ENCODE measurements around the gene NDUFA3.

NDUFA3 gene

DNA sequence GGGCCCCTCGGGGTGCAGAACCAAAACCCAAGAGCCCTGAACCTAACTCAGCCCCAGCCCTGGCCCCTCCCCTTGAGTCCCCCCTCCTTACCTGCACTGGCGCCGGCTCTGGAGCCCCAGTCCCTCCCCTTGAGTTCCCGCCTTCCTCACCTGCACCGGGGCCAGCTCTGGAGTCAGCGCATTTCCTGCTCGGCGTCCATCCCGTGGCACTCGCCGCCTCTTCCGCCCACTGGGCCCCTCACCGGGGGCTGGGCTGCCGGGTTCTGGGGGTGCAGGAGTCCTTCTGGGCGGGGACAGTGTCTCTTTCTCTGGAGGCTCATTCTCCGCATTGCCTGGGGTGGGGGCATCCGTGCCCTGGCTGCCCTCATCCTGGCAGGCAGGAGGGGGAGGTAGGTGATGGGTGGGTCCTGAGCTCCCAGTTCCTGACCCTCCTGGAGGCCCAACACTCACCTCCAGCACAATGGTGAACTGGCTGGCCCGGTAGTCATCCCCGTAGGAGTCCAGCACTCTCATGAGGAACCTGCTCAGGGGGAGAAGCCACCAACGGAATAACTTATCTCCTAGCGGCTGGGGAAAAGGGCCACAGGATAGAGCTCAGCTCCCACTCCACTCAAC, 5.3 kb downstream of the NDUFA3 start:
- no peak for DNase-seq (ENCODE audit: low spot score)

DNA sequence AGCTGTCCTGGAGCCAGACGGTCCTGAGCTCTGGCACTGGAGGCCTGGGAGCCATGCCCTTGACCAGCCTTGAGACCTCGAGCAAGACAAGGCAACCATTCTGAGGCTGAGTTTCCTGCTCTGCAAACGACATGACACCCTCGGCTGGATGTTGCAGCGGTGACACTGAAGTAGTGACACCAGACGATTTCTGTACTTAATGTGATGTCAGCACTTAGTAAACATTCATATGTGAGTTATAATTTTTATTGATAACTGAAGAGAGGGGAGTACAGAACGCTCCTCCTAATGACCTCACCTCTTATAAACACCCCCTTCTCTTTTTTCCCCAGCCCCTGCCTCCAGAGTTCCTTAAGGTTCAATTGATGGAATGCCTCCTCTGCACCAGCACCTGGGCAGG, 5.8 kb downstream of the NDUFA3 start:
- DNase-seq (ENCODE audit: low spot score): no peak

DNA sequence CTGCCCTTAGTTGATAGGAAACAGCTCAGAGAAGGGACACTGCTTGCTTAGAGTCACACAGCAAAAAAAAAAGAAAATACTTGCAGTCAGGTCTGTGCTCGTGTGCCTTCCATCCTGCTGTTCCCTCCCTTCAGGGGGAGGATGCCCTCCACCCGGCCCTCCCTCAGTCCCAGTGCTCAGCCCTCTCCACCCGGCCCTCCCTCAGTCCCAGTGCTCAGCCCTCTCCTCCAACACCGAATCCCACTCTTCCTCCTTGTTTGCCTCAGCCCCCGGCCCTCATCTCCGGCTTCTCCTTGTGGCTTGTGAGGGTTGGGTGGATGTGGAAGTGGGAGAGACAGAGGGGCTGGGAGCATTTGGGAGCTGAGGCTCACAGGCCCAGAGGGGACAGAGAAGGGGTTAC, 7.0 kb downstream of the NDUFA3 start:
- DNase-seq (ENCODE audit: low spot score): no peak

DNA sequence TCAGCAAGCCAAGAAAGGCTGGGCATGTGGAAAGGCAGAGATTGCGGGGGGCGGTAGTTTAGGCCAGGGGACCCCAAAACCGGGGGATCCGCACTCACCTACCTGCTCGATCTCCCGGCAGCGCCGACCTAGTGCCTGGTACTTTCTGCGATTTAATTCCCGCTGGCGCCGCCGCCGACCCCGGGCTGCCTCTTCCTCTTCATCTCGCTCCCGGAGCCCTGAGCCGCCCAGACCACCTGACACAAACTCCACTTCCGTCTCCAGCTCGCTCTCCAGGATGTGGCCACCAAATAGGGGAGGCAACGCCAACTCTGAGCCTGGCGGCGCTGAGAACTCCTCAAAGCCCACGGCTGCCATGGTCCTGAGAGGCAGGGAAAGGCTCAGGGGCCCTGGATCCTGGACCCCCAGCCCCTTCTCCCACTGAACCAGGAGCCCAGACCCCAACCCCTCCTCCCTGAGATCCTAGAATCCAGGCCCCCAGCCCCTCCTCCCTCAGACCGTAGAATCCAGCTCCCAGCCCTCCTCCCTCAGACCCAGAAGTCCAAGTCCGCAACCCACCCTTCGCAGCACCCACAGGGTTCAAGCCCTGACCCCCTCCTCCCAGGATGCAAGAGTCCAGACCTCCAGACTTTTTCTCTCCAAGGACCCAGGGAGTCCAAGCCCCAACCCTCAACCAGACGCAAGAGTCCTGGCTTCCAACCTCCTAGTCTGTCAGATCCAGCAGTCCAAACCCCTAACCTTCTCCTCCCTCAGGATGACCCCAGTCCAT, 11.9 kb downstream of the NDUFA3 start:
- DNase-seq (ENCODE audit: low spot score): peak; percentile 57

DNA sequence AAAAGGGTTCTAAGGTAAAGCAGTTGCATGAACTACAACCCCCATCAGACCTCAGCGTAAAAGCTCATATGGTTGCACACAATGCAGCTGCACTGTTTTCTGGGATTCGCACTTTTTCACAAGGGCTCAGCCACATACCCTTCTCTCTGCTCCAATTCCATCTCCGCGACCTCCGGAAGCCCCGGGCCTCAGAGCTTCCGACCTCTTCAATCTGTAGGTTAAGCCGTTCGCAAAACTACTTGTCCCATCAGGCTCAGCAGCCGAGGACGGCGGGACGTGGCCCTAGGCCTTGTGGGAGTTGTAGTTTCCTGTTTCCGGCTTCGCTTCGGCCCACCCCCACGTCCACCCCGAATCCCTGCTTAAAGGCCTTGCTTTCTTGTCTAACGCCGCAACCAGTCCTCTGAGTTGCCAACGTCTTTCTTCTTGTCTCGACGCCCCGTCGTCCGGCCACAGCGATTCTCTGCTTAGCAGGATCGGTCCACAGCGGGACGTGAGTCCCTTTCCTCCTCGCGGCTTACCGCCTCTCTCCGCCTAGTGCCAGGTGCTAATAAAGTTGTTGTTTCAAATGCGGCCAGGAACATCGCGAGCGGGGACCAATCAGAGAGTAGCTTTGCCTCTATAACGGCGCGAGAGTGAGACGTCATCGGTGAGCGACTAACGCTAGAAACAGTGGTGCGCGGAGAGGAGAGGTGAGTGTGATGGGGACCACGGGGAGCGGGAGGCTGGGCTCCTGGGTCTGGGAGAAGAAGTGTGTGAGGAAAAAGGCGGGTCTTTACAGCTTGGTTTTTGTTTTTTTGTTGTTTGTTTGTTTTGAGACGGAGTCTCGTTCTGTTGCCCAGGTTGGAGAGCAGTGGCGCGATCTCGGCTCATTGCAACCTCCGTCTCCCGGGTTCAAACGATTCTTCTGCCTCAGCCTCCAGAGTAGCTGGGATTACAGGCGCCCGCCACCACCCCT, 12.7 kb downstream of the NDUFA3 start, which contains the start of the genes PRPF31 and TFPT:
TSS of gene PRPF31 (plus strand) at position 646 of the 955 bp plus-strand sequence. CDS start 2,525 bp downstream, outside the sequence.
TSS of gene TFPT (minus strand) at position 549 of the 955 bp plus-strand sequence. CDS start at position 161, 388 bp downstream.
- DNase-seq (ENCODE audit: low spot score): peak; percentile 94

DNA sequence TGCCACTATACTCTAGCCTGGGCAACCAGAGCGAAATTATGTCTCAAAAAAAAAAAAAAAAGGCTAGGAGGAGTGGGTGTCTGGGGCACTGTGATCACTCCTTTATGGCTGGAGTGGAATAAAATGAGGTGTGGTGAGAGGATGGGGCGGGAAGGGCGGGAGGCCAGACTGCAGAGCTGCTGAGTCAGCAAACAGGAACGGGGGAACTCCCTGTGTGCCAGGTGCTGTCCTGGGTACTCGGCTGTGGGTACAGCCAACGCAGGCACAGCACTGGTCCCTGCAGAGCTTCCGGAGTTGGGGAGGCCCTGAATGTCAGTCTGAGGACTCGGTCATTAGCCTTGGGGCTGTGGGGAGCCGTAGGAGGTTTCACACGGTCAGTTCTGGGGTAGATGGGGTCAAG, 18.6 kb downstream of the NDUFA3 start:
- DNase-seq (ENCODE audit: low spot score): no peak

DNA sequence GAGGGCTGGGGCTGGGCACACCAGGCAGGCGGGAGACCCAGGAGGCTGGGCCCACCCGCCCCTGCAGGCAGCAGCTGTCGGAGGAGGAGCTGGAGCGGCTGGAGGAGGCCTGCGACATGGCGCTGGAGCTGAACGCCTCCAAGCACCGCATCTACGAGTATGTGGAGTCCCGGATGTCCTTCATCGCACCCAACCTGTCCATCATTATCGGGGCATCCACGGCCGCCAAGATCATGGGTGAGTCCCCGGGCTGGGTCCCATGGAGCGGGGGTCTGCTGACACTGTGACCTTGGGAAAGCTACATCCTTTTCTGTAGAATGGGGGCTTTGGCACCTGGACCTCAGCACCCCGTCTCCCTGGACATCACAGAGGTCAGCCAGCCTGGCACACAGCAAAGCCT, 21.0 kb downstream of the NDUFA3 start:
- no peak for DNase-seq (ENCODE audit: low spot score)

DNA sequence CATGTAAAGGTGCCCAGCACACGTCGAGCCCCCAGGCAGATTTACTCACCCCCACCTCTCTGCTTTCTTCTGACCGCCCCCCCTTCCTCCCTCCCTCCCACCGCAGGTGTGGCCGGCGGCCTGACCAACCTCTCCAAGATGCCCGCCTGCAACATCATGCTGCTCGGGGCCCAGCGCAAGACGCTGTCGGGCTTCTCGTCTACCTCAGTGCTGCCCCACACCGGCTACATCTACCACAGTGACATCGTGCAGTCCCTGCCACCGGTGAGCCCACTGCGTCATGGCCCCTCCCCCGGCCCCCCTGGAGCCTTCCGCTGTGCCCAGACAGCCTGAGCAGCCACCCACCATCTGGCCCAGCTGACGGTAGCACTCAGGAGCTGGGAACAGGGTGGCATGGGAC, 21.7 kb downstream of the NDUFA3 start:
- no peak for DNase-seq (ENCODE audit: low spot score)

DNA sequence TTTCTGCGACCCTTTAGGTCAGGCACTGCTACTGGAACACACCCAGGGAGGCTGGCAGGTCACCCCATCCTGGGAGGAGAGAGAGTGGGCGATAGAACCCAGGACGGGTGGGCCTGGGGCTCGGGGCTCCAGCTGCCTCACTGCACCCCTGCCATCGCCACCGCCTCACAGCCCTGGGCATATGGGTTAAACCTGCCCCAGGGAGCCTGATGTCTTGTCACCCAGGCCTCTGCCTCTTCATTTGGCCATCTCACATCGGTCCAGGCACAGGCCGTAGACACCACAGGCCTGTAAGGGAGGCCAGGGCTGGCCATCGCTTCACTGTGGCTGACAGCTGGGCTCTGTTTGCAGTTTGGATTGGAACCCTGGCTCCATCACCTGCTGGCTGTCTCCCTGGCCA, 23.1 kb downstream of the NDUFA3 start:
- DNase-seq (ENCODE audit: low spot score): no peak

DNA sequence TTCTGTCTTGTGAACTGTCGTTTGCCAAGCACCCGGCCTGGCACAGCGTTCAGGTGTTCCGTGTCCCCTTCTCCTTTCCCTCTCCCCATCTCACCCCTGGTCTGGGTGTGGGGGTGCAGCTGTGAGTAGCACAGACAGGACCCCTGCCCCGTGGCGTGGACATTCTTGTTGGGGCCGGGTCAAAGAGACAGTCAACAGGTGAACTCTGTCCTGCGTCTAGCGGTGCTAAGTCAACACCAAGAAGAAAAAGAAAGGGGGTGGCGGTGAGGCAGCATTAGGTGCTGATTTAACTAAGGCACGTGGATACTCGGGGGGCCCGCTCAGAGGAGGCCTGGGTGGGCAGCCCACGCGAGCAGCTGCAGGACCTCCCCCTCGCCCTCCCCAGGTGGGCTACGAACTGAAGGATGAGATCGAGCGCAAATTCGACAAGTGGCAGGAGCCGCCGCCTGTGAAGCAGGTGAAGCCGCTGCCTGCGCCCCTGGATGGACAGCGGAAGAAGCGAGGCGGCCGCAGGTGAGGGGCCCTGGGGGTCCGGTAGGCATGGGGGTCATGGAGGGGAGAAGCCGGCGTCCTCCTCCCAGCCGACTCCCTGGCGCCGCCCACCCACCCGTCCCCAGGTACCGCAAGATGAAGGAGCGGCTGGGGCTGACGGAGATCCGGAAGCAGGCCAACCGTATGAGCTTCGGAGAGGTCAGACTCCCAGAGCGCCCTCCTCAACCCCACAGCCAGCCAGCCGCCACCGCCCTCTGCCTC, 25.2 kb downstream of the NDUFA3 start:
- DNase-seq (ENCODE audit: low spot score): no peak

DNA sequence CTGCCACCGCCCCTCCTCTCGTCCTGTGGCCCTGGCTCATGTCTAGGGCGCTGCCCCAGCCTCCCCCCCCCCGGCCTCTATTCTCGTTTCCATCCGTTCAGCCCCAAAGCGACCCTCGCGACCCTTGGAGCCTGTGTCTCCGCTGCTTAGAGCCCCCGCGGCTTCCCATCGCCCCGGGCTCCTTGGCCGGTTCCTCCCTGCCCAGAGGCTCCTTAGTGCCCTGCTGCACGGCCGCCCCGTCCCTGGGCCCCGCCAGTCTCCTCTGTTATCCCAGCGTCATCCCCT, 25.7 kb downstream of the NDUFA3 start:
- DNase-seq (ENCODE audit: low spot score): no peak

DNA sequence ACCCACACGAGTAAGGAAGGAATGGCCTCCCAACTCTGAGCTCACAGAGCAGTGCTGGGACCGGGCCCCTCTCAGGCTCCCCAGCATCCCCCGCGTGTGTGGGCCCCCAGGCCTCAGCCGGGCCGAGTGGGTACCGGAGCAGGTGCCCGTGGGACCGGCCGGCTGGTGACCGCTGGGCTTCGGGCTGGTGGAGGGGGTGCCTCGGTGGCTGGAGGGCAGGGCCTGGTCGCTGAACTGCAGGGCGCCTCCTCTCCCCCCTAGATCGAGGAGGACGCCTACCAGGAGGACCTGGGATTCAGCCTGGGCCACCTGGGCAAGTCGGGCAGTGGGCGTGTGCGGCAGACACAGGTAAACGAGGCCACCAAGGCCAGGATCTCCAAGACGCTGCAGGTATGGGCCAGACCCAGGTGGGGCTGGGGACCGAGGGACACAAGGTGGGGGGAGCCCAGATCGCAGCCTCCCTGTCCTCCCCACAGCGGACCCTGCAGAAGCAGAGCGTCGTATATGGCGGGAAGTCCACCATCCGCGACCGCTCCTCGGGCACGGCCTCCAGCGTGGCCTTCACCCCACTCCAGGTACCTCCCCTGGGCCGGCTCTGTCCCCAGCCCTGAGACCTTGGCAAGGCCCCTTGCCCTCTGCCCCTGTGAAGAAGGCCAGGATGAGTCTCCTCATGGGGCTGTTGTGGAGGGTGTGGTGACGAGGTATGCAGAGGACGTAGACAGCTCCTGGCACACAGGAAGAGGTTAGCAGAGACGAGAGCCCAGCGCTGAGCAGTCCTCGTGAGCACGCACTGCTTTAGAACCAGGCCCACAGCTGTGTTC, 26.4 kb downstream of the NDUFA3 start:
- no peak for DNase-seq (ENCODE audit: low spot score)

DNA sequence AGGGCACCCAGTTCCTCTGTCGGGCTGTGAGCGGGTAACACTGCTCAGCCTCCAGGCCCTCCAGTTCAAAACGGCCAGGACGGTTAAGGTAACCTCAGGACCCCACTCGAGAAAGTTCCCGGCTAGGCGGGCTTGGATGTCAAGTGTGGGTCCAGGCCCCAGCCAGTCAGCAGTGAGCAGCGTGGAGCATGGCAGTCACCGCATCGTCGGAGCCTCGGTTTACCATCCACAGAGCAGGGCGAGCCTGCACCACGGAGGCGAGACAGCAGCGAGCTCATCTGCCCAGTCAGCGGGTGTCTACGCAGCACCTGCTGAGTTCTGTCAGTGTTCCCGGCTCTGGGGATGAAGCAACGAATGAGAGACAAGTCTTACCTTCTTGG, 27.0 kb downstream of the NDUFA3 start:
- no peak for DNase-seq (ENCODE audit: low spot score)

DNA sequence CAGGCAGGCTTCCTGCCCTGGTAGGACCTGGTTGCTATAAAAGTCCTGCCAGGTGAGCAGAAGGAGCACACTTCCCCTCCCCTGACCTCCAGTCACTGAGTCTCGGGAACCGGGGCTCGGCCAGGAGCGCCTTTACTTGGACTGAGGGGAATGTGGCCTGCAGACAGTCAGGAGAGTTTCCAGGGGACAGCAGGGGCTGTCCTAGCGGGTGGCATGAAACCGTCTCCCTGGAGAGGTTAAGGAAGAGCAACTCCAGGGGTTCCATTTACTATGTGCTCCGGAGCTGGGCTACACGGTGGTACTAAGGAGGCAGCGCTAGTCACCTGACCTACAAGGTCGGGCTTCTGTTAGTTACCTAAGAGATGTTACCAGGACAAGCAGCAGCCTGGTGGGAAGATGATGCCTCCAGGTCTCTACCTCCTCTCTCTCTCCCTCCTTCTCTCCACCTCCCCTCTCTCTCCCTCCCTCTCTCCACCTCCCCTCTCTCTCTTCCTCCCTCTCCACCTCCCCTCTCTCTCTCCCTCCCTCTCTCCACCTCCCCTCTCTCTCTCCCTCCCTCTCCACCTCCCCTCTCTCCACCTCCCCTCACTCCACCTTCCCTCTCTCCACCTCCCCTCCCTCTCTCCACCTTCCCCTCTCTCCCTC, 30.8 kb downstream of the NDUFA3 start:
- DNase-seq (ENCODE audit: low spot score): peak; percentile 21

DNA sequence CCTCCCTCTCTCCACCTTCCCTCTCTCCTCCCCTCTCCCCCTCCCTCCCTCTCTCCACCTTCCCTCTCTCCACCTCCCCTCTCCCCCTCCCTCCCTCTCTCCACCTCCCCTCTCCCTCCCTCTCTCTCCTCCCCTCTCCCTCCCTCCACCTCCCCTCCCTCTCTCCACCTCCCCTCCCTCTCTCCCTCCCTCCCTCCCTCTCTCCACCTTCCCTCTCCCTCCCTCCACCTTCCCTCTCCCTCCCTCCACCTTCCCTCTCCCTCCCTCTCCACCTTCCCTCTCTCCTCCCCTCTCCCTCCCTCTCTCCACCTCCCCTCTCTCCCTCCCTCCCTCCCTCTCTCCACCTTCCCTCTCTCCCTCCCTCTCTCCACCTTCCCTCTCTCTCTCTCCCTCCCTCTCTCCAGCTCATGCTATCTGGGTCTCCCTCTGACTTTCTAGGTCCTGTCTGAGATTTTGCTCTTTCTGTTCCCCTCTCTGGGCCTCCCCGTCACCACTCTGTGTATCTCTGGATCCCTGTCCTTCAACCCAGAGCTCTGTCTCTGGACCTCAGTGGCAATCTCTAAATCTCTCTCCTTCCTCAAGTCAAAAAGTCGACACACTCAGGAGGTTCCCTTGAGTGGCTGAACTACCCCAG, 31.4 kb downstream of the NDUFA3 start:
- DNase-seq (ENCODE audit: low spot score): no peak

DNA sequence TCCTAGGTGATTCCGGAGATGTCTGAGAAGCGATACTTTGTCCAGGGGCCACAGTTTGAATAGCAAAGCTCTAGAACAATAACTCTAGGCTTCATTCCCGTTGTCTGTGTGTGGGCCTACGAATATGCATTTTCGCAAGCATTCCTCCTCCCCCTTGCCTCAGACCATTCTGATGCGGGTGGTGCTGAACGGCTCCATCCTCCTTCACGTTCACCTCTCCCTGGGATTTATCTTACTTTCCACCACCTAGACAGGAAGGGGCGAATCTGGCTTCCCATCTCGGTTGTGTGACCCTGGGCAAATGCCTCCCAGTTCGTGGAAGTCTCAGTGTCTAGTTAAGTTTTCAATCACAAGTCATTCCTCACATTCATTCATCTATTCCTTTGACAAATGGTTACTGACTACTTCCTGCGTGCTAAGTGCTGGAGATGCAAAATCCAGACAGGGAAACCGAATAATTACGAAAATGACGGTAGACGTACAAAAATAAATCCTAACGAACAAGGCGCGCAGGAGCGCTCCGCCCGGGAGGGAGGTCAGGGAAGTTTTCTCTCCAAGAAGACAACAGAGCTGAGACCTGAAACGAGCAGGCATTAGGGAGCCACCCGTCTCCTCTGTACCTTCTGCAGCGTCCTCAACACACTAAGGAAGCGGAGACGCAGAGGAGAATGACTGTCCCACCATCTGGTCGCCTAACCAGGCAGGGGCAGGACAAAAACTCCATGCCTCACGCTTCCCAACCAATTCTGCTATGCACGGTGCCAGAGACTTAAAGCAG, 33.6 kb downstream of the NDUFA3 start:
- DNase-seq (ENCODE audit: low spot score): no peak

DNA sequence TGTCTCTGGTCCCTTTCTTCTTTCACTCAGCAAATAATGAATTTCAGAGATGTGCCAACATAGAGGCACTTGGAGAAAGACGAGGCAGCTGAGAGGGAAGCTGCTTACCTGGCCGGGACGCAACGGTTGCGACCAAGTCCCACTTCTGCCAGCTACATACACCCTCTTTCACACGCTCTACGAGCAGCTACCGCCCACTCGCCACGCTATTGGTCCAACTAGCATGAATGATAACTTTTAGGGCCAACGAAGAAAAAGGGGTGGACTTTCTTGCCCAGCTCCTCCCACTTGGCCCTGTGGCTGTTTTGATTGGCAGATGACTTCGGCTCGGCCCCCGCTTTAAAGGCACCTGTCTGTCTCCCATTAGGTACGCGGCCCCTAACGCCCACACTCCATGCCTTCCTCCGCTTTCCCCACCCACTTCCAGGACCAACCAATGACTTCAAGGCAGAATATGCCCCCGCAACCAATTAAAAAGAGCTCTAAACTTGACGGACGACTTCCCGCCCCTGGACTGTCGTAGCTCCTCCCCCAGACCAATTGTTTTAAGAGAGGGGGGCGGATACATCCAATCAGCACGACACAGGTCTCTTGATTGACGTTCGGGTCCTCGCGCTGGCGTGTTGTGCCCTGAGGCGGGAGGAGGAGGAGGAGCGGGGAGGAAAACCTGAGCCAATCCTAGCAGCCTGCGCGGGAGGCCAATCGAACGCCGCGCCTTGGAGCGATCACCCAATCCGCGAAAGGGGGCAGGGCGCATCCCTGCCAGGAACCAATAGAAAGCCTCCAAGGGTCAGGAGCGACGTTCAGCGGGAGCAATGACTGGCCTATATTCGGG, 34.4 kb downstream of the NDUFA3 start:
- DNase-seq (ENCODE audit: low spot score): peak; percentile 100

DNA sequence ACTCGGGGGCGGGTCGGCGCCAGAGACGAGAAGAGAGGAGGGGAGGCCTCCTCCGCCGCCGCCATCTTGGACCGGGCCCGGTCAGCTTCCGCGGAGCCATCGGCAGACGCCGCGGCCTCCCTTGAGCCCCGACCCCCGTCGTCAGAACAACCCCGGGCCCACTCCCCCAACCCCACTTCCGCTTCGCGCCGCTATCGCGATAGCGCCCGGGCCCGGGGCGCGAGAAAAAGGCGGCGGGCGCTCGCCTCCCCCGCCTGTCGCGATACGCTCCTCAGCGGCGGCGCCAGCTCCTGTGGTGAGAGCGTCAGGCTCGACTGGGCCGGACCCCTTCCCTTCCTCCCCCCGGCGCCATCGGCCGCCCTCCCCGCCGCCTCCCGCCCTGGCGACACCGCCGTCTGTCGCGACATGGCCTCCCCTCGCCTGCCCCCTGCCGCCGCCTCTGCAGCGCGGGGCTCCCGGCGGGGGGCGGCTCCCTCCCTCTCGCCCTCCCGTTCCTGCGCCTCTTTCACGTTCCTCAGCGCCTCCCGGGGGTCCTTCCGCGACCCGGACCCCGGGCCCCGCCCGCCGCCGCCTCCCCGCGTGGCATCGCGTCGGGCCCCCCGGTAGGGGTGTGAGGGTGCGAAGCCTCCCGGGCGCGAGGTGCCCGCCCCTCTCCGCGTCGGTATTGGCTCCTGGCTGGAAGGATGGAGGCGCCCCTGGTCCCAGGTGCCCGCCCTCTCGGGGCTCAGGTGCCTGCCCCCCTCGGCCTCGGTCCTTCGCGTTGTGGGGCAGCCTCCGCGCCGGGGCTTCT, 35.2 kb downstream of the NDUFA3 start, which contains the start of gene CNOT3:
TSS of gene CNOT3 (plus strand) at position 64 of the 790 bp plus-strand sequence. CDS start 5,217 bp downstream, outside the sequence.
- no peak for DNase-seq (ENCODE audit: low spot score)
